Esophagus muscularis mucosa (tissue), 4 donors: Measurements from ENCODE around the gene TLR6. TPM values are rescaled to one million over a fixed set of nuclear protein-coding genes. Genes with fewer than 3 reads are reported as not detected.

Experiments
- DNase-seq: peaks from one replicate; pipeline ENCODE4 v3.0.0-alpha.2; 2017; ENCODE audit errors: extremely low spot score
- H3K27ac ChIP-seq, 4 donors: fragments of 200-600 bp; sonication (generic); replicated peaks in 1 of 4; 1 replicate in 3 of 4; 2 replicates in 1 of 4; pipeline ENCODE4 v1.5.1; 2016 to 2019; ENCODE audit warnings: mild to moderate bottlenecking in 1 of 4
- H3K27me3 ChIP-seq, 4 donors: fragments of 200-600 bp; sonication (generic); one replicate each; pipeline versions ENCODE4 v1.5.1 to v1.6.0; 2016 to 2019
- H3K36me3 ChIP-seq, 4 donors: fragments of 200-600 bp; sonication (generic); one replicate each; pipeline ENCODE4 v1.5.1; 2016 to 2019
- H3K4me1 ChIP-seq, 4 donors: fragments of 200-600 bp; sonication (generic); one replicate each; pipeline ENCODE4 v1.5.1; 2016 to 2019
- H3K4me3 ChIP-seq, 4 donors: fragments of 200-600 bp; sonication (generic); 1 replicate in 2 of 4; 2 replicates in 2 of 4; pipeline ENCODE4 v1.5.1; 2016 to 2019; ENCODE audit warnings: mild to moderate bottlenecking in 4 of 4, moderate library complexity in 1 of 4
- H3K9me3 ChIP-seq, 4 donors: fragments of 200-600 bp; sonication (generic); 1 replicate in 3 of 4; 2 replicates in 1 of 4; pipeline ENCODE4 v1.5.1; 2016 to 2019
- EP300 ChIP-seq: sonication (generic); formaldehyde crosslinking; IDR thresholded peaks from one replicate; pipeline ENCODE4 v1.6.1; 2017; ENCODE audit warnings: antibody characterized with exemption
- POLR2A ChIP-seq: fragments of 450-650 bp; IDR thresholded peaks from one replicate; pipeline ENCODE4 v1.6.1; 2017; ENCODE audit warnings: antibody characterized with exemption, moderate library complexity, mild to moderate bottlenecking, low read depth
- POLR2AphosphoS5 ChIP-seq, 2 donors: sonication (generic); formaldehyde crosslinking; IDR thresholded peaks; one replicate each; pipeline ENCODE4 v1.6.1; 2017; ENCODE audit warnings: antibody characterized with exemption in 2 of 2
- WGBS: methylation state at CpG from one replicate; pipeline ENCODE4 v1.1.5; 2018; 5-methylcytosine and 5-hydroxymethylcytosine counted together
- intact Hi-C: fragments of 100-400 bp; cut with DNase I; formaldehyde crosslinking; loops from one replicate; pipeline ENCODE4 v1.15.1; 2023
- total RNA-seq, 4 donors: library from RNA; depleted of rRNA; stranded (reverse); fragments of >200 nt; gene quantifications; one replicate each; pipeline versions ENCODE4 v1.1.0 to v1.2.1, GENCODE V29; 2016
- TF ChIP-seq, protein P1 (sequence below), 3 experiments: fragments of 200-600 bp in 2 of 3; fragments of 450-650 bp in 1 of 3; sonication (generic) in 2 of 3; IDR thresholded peaks; one replicate each; pipeline ENCODE4 v1.5.1; 2017 to 2019; ENCODE audit warnings: antibody characterized with exemption in 3 of 3, mild to moderate bottlenecking in 2 of 3, moderate library complexity in 1 of 3

Gene TLR6
- total RNA-seq, 4 donors from 2014 or later: 1.1 to 1.8 (median 1.7) TPM

DNA sequence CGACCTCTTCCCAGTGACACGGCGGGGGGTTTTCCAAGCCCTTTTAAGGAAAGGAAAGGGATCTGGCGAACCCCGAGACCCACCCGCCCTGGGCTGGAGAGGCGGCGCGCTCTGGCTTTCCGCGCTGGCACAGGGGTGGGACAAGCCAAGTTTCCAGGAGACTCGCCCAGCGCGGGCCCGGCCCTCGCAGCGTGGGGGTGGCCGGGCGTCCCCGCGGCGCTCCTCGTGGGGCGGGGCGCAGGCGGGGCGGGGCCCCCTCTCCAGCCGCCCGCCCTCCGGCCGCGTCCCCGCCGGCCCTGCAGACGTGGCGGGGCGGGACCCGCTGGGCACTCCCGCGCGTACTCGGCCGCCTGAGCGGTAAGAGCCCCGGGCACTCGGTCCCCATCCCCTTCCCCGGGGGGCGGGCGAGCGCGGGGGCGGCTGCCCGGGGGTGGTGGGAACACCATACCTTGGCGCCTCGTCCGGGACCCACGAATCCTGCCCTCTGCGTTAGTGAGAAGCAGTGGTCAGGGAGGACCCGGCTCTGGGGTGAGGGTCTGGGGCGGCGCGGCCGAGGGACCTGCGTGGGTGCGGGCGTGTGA, 11.0 kb upstream of the TLR6 start, which contains the start of gene FAM114A1:
TSS of gene FAM114A1 (plus strand) at position 329 of the 581 bp plus-strand sequence. CDS start 10,273 bp downstream, outside the sequence.
- Histone ChIP-seq H3K4me3 (peak within 1 kb of the TSS; percentile 62 to 90 (median 87)), H3K27me3 (no peaks in the 10 kb centered on the region), H3K27ac (peak within 1 kb of the TSS; percentile 89 to 95 (median 95)), H3K36me3 (peaks cover 0 to 15% (median 0%) of the 10 kb centered on the region in 4 donors), H3K9me3 (no peaks in the 10 kb centered on the region), H3K4me1 (peaks cover 12 to 47% (median 47%) of the 10 kb centered on the region in 4 donors)
- WGBS: no CpG with 5 or more reads among the region's 66 CpGs
- peak; percentile 60 to 86 for TF ChIP-seq POLR2AphosphoS5 (IDR thresholded peaks at IDR 0.05)
- no peak for TF ChIP-seq POLR2A
- TF ChIP-seq EP300: no peak
- TF ChIP-seq, protein P1, sequence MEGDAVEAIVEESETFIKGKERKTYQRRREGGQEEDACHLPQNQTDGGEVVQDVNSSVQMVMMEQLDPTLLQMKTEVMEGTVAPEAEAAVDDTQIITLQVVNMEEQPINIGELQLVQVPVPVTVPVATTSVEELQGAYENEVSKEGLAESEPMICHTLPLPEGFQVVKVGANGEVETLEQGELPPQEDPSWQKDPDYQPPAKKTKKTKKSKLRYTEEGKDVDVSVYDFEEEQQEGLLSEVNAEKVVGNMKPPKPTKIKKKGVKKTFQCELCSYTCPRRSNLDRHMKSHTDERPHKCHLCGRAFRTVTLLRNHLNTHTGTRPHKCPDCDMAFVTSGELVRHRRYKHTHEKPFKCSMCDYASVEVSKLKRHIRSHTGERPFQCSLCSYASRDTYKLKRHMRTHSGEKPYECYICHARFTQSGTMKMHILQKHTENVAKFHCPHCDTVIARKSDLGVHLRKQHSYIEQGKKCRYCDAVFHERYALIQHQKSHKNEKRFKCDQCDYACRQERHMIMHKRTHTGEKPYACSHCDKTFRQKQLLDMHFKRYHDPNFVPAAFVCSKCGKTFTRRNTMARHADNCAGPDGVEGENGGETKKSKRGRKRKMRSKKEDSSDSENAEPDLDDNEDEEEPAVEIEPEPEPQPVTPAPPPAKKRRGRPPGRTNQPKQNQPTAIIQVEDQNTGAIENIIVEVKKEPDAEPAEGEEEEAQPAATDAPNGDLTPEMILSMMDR (IDR thresholded peaks at IDR 0.05): no peak
- intact Hi-C loops: no loop called here
- DNase-seq: no peak

DNA sequence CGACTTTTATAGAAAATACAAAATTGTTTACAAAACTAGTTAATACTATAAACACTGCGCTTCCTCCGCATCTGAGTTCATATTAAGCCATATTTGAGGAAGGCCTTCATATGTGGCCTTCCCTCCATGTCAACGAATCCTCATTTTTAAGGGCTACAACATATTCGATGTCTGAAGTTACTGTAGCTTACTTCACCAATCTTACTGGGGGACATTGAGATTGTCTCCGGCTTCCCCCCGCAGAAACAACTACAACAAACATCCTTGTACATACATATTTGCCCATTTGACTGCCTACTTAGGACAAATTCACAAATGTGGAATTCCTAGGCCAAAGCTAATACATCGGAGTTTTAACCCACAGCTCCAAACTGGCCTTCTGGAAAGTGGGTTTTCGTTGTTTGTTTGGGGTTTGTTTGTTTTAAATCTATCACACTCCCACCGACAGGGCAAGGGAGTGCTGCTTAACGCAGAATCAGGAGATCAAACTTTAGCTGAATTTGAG, 10.4 kb upstream of the TLR6 start:
- Histone ChIP-seq H3K36me3 (peaks cover 0 to 13% (median 0%) of the 10 kb centered on the region in 4 donors), H3K4me3 (peak overlapping the region; percentile 62 to 90 (median 87)), H3K9me3 (no peaks in the 10 kb centered on the region), H3K4me1 (peaks cover 12 to 44% (median 43%) of the 10 kb centered on the region in 4 donors), H3K27me3 (no peaks in the 10 kb centered on the region), H3K27ac (peak overlapping the region; percentile 89 to 95 (median 95))
- TF ChIP-seq POLR2A (no peak), POLR2AphosphoS5 (IDR thresholded peaks at IDR 0.05) (no peak)
- intact Hi-C loops: no loop called here
- DNase-seq: no peak
- 58% methylated on average over 9 of the region's 11 CpGs for WGBS

- TF ChIP-seq EP300: no peak
- TF ChIP-seq, protein P1 (IDR thresholded peaks at IDR 0.05): no peak
- TF ChIP-seq POLR2A: no peak
- no peak for TF ChIP-seq POLR2AphosphoS5 (IDR thresholded peaks at IDR 0.05)
- intact Hi-C loops: no loop called here
These were observed 8.8 kb upstream of the TLR6 start for GRCh38 chr4:38865445-38865844.

DNA sequence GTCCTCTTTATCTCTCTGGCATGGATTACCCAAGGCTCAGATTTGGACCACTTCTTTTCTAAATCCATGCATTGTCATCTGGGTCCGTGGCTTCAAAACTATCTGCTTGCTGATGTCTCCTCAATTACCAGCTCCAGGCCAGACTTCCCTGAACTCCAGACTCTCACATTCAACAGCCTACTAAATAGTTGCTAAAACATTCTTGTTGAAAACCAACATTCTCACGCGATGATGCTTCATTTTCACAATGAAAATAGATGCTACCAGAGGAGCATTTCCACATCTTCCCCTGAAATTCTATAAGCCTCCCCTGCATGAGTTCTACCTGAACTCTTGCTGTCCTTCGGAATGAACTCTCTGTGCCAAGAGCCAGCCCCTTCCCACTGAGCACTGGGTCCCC, 5.2 kb upstream of the TLR6 start:
- no peaks in the 10 kb centered on the region for H3K9me3 ChIP-seq
- H3K27ac ChIP-seq: no peak overlapping the region
- H3K4me1 ChIP-seq: peaks cover 0 to 11% (median 7%) of the 10 kb centered on the region in 4 donors
- DNase-seq: no peak
- H3K4me3 ChIP-seq: no peak overlapping the region
- no peaks in the 10 kb centered on the region for H3K27me3 ChIP-seq
- intact Hi-C loops: loop anchor here (5.0 kb wide), 1 partner anchor 99 kb away; no protein-coding TSS in a partner anchor
- 87% methylated on average over 4 of the region's 4 CpGs for WGBS
- TF ChIP-seq, protein P1 (IDR thresholded peaks at IDR 0.05): no peak
- TF ChIP-seq EP300: no peak
- TF ChIP-seq POLR2AphosphoS5 (IDR thresholded peaks at IDR 0.05): no peak
- TF ChIP-seq POLR2A: no peak
- no peaks in the 10 kb centered on the region for H3K36me3 ChIP-seq

More at GRCh38 chr4:38865445-38865844, 8.8 kb upstream of the TLR6 start:
- no peaks in the 10 kb centered on the region for H3K9me3 ChIP-seq
- peaks cover 12 to 30% (median 29%) of the 10 kb centered on the region in 4 donors for H3K4me1 ChIP-seq
- peaks cover 0 to 3% (median 0%) of the 10 kb centered on the region in 4 donors for H3K36me3 ChIP-seq
- DNase-seq: no peak
- H3K27ac ChIP-seq: no peak overlapping the region
- H3K4me3 ChIP-seq: no peak overlapping the region
- H3K27me3 ChIP-seq: no peaks in the 10 kb centered on the region
- WGBS: 82% methylated on average over 6 of the region's 6 CpGs

GRCh38 chr4:38860788-38861424, 4.3 kb upstream of the TLR6 start:
- Histone ChIP-seq H3K4me1 (peaks cover 0 to 13% (median 8%) of the 10 kb centered on the region in 4 donors), H3K27ac (no peak overlapping the region), H3K27me3 (no peaks in the 10 kb centered on the region), H3K9me3 (no peaks in the 10 kb centered on the region), H3K36me3 (no peaks in the 10 kb centered on the region), H3K4me3 (no peak overlapping the region)
- WGBS: 37% methylated on average over 5 of the region's 5 CpGs
- DNase-seq: no peak
- TF ChIP-seq, protein P1 (IDR thresholded peaks at IDR 0.05): peak in 2 of 3 experiments; percentile 34 to 48
- no peak for TF ChIP-seq POLR2A
- no peak for TF ChIP-seq EP300
- intact Hi-C loops: loop anchor here (5.0 kb wide), 1 partner anchor 99 kb away; no protein-coding TSS in a partner anchor
